NCI-H345 treated with DMSO at 0.1 percent for 48 hours (cell line): ENCODE results near the gene ERN2.

ENCODE experiments used
- DNase-seq: peaks from one replicate; lab custom pipeline; 2025; ENCODE audit not compliant: unreplicated experiment; lab: John Stamatoyannopoulos, UW

Gene ERN2

GRCh38 chr16:23689442-23690187 lies 23.4 kb downstream of the ERN2 start:
- no peak for DNase-seq

DNA sequence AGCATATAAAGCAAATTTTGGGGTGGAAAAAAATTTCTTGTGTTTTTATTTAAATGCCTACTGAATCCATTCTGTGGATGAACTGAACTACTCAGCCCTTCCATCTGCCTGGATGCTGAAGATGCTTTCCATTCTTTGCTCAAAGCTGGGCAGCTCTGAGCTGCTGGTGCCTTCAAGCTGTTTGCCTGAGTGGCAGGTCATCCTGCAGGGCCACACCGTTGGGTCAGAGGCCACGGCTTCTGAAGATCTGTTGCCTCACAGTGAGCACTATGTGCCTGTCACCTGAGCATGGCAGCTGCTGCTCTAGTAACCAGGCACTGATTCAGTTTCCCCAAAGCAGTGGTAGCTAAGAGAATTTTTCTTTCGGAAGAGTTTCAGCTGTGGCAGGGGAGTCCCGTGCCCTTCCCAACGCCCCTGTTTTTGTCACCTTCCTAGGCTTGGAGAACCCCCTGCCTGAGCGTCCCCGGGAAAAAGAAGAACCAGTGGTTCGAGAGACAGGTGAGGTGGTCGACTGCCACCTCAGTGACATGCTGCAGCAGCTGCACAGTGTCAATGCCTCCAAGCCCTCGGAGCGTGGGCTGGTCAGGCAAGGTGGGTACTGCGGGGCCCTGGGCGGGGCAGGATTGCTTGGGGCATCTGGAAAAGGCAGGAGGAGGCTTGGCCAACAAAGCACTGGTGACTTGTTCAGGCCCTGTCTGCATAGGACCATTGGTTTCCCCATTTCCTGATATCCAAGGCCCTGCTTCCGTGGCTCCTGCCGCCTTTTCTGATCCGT lies 25.8 kb downstream of the ERN2 start:
- no peak for DNase-seq

- DNase-seq, result no peak
Measured at GRCh38 chr16:23683487-23683886, 29.5 kb downstream of the ERN2 start.

DNA sequence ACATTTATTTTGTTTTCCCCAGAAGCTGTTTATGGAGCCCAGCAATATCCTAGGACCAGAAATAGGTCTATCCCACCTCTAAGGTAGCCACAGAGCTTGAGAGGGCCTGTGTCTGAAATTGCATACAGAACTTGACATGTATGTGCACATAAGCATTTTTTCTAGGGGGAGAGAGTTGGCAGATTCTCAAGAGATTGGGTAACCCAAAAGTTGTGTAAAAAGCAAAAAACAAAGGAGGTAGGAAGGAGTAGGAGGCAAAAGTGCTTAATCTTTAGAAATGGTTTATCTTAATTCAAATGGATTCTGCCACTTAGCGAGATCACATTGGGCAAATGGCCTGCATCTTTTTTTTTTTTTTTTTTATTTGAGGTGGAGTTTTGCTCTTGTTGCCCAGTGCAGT lies 30.8 kb downstream of the ERN2 start:
- no peak for DNase-seq

DNA sequence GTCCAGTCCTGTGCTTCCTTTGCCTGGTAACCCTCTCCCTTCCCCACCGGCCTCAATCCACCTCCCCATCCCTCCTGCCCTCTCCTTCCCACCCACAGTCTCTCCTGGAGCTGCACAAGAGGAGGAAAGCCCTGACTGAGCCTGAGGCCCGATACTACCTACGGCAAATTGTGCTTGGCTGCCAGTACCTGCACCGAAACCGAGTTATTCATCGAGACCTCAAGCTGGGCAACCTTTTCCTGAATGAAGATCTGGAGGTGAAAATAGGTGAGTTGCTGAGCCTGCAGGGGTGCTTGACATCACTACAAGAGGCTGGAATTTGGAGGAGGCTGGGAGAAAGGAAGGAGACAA lies 33.1 kb downstream of the ERN2 start:
- no peak for DNase-seq

GRCh38 chr16:23679274-23679985 lies 33.6 kb downstream of the ERN2 start:
- no peak for DNase-seq

- peak; percentile 68 for DNase-seq
Measured at GRCh38 chr16:23678430-23679273, 34.4 kb downstream of the ERN2 start, which contains the start of gene PLK1. Gene PLK1, plus strand, starts transcription at chr16:23678889. Its CDS starts 44 bp downstream, at chr16:23678933.

DNA sequence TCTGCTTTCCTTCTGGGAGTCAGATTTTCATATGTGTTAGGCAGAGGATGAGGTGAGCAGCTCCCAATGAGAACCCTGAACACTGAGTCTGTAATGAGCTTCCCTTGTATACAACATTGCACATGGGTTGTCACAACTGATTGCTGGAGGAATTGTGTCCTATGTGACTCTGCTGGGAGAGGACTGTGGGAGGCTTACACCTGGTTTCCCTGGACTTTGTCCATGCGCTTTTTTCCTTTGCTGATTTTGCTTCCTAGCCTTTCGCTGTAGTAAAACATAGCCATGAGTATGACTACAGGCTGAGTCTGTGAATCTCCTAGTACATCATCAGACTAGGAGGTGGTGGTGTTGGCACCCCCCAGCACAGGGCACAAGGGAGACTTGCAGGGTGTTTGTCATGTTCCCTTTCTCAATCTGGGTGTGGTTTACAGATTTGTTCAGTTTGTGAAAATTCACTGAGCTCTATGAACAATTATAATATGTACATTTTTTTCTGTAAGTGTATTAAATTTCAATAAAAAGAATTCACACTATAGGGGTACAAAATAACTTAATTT lies 36.0 kb downstream of the ERN2 start:
- no peak for DNase-seq

DNA sequence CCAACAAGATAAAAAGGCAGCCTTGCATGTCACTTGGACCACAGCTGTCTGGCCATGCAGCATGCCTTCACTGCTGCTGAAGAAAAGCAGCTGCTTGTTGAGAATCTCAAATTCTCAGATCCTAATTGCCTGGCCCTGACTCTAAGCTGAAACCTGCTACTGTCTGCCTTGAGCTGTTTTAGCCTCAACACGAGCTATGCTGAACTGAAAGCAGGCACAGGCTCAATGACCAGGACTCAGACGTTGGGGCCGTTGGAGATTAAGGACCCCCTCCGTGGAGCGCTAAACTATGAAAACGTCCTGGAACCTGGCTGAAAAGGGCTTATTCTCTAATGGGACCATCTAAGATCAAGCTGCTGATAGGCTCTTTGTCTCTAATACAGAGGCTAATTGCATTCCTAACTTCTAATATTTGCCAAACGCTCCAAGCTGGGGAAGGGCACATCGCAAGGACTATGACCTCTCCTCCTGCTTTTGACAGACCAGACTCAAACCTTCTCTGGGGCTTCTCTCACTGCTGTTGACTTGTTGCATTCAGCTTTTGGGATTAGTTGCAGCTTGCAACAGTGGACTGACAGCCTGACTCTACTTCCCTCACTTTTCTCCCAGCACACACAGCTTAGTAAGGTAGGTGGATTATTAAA lies 38.9 kb downstream of the ERN2 start:
- DNase-seq, result no peak

- no peak for DNase-seq
Measured at GRCh38 chr16:23670137-23670776, 42.8 kb downstream of the ERN2 start.

GRCh38 chr16:23668873-23669272 lies 44.1 kb downstream of the ERN2 start:
- DNase-seq, result no peak

- DNase-seq, result no peak
Measured at GRCh38 chr16:23668225-23668624, 44.8 kb downstream of the ERN2 start.

GRCh38 chr16:23667355-23667659 lies 45.7 kb downstream of the ERN2 start:
- no peak for DNase-seq

DNA sequence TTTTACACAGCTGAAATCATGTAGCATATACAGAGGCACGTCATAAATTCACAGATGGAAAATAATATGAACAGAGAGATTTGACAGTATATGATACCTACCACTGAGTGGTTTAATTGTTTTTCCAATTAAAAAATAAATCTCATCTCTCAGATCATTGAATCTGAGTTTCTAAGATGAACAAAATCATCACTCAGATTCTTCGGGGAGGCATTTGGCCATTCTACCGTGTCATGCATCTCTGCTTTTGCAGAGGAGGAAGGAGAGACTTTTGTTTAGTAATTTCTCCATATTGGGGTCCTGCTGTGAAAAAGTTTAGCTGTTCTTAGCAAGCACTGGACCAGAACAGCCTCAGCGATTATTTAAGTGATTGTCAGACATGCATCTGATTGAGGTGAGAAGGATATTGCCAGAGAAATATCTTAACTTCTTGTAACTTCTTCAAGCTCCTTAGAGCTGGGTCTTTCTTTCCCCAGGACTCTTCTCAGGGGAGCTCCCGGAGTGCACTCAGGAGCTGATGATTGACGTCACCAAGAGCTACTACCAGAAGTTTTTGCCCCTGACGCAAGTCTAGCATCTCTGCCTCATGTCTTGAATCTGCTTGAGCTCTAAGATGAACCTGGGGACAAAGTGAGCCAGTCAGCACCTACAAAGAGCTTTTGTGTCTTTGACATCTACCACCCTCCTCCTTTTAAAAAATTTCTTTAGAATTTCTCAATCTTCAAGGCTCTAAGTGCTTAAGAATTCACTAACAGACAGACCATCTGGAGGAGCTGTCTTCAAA lies 46.3 kb downstream of the ERN2 start:
- DNase-seq, result no peak

GRCh38 chr16:23663918-23664317 lies 49.1 kb downstream of the ERN2 start:
- no peak for DNase-seq

GRCh38 chr16:23651943-23652468 lies 61.0 kb downstream of the ERN2 start:
- DNase-seq, result no peak

GRCh38 chr16:23650674-23651416 lies 62.2 kb downstream of the ERN2 start:
- no peak for DNase-seq

DNA sequence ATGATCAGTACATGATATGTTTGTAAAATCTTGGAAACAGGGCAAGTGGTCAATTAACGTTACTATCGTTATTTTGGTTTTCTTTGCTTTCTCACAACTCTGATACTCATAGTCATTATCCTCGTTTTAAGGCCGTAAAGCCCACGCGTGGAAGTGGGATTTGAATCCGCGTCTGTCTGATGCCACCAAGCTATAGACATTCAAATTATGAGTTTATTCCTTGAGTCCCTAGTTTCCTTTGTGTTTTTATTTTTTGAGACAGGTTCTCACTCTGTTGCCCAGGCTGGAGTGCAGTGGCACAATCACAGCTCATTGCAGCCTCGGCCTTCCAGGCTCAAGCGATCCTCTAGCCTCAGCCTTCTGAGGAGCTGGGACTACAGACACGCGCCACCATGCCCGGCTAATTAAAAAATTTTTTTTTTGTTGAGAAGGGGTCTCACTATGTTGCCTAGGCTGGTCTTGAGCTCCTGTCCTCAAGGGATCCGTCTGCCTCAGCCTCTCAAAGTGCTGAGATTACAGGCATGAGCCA lies 70.7 kb downstream of the ERN2 start:
- no peak for DNase-seq
